Measurements from ENCODE around the gene METAP1D.
A peak's percentile ranks its signal among the peaks of the same experiment; 100 is the strongest.

METAP1D gene

GRCh38 chr2:172093416-172094293 lies 93.9 kb downstream of the METAP1D start:
- no peak for DNase-seq

- no peak for DNase-seq
Observed at GRCh38 chr2:172094294-172095145, 94.8 kb downstream of the METAP1D start.

- DNase-seq, result no peak
Observed at GRCh38 chr2:172095146-172095904, 95.6 kb downstream of the METAP1D start.

- no peak for DNase-seq
Observed at GRCh38 chr2:172095905-172096625, 96.3 kb downstream of the METAP1D start.

- peak; percentile 23 for DNase-seq
Observed at GRCh38 chr2:172096626-172097547, 97.1 kb downstream of the METAP1D start.

GRCh38 chr2:172097557-172098131 lies 97.9 kb downstream of the METAP1D start:
- no peak for DNase-seq

GRCh38 chr2:172098287-172098649 lies 98.5 kb downstream of the METAP1D start:
- no peak for DNase-seq

- DNase-seq, result no peak
Observed at GRCh38 chr2:172098650-172099471, 99.1 kb downstream of the METAP1D start.

GRCh38 chr2:172099472-172100079 lies 99.8 kb downstream of the METAP1D start:
- no peak for DNase-seq

GRCh38 chr2:172100080-172100934 lies 100.6 kb downstream of the METAP1D start:
- peak; percentile 21 for DNase-seq

- DNase-seq, result peak; percentile 60
Observed at GRCh38 chr2:172100935-172101820, 101.4 kb downstream of the METAP1D start.

- peak; percentile 72 for DNase-seq
Observed at GRCh38 chr2:172101821-172102390, 102.2 kb downstream of the METAP1D start.

- peak; percentile 96 for DNase-seq
Observed at GRCh38 chr2:172102391-172103359, 102.9 kb downstream of the METAP1D start, which contains the start of gene DLX2. Gene DLX2, minus strand, starts transcription at chr2:172102900. Its CDS starts 362 bp downstream, at chr2:172102538.

- DNase-seq, result peak; percentile 61
Observed at GRCh38 chr2:172103471-172104272, 103.9 kb downstream of the METAP1D start.
